Measurements from ENCODE around the gene COLEC11.
"Not testable (repeated sequence)": the region's sequence is repeated elsewhere in the genome, so short reads cannot be mapped to it uniquely, and the experiment has no call there.

Gene COLEC11

DNA sequence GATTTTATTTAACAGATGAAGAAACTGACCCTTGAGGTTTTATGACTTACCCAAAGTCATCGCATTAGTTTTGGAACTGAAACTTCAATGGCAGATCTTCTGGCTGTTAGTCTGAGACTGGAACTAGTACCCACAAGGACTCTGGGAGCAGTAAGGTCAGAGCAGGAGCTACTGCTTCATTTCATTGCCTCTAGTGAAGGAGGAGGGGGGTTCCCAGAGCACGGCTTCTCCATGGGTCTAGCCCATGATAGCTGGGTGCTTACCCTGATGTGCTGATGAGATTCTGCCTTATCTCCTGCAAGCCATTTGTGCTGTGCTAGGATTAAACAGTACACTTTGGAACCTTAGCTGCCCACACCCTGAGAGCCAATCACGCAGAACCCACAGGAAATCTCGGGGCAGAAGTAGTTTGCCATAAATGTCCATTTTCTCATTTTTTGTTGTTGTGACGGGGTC lies 31.4 kb upstream of the COLEC11 start:
- H3K4me3 ChIP-seq (ENCODE audit: low read depth, low read length, poor library complexity, severe bottlenecking) = peak overlapping the region; percentile 1
- H3K9me3 ChIP-seq (ENCODE audit: low read length) = 0 out of 2 replicates have a peak, but pooled peaks cover 2% of the 10 kb centered on the region
- peak overlapping the region; percentile 83 for H3K27ac ChIP-seq (ENCODE audit: low read depth, low read length, poor library complexity, severe bottlenecking)
- TF ChIP-seq, protein P1, sequence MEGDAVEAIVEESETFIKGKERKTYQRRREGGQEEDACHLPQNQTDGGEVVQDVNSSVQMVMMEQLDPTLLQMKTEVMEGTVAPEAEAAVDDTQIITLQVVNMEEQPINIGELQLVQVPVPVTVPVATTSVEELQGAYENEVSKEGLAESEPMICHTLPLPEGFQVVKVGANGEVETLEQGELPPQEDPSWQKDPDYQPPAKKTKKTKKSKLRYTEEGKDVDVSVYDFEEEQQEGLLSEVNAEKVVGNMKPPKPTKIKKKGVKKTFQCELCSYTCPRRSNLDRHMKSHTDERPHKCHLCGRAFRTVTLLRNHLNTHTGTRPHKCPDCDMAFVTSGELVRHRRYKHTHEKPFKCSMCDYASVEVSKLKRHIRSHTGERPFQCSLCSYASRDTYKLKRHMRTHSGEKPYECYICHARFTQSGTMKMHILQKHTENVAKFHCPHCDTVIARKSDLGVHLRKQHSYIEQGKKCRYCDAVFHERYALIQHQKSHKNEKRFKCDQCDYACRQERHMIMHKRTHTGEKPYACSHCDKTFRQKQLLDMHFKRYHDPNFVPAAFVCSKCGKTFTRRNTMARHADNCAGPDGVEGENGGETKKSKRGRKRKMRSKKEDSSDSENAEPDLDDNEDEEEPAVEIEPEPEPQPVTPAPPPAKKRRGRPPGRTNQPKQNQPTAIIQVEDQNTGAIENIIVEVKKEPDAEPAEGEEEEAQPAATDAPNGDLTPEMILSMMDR (IDR thresholded peaks at IDR 0.05; ENCODE audit: low read length) = no peak
- TF ChIP-seq EZH2 (IDR thresholded peaks at IDR 0.05; ENCODE audit: borderline replicate concordance, low read length) = no peak
- no peaks in the 10 kb centered on the region for H3K9me2 ChIP-seq (ENCODE audit: low read depth, low read length)
- peak overlapping the region; percentile 47 for H3K4me2 ChIP-seq (ENCODE audit: low read length)
- H3K9ac ChIP-seq (ENCODE audit: low read length) = peak overlapping the region; percentile 16; the same call in 1 of the 2 replicates
- no peaks in the 10 kb centered on the region for H4K20me1 ChIP-seq (ENCODE audit: insufficient read depth, low read length)
- no peak overlapping the region for H2AFZ ChIP-seq (ENCODE audit: low read length)
- H3F3A ChIP-seq (ENCODE audit: insufficient read depth, low read length) = peaks cover 7% of the 10 kb centered on the region; the same call in 1 of the 2 replicates
- H3K36me3 ChIP-seq (ENCODE audit: insufficient read depth, low read length) = no peaks in the 10 kb centered on the region; the same call in 1 of the 2 replicates
- H3K27me3 ChIP-seq (ENCODE audit: insufficient read depth, low read length) = no peaks in the 10 kb centered on the region
- no peaks in the 10 kb centered on the region for H3K79me2 ChIP-seq (ENCODE audit: insufficient read depth, low read length)
- H3K4me1 ChIP-seq (ENCODE audit: insufficient read depth, low read length, severe bottlenecking) = peaks cover 39% of the 10 kb centered on the region

DNA sequence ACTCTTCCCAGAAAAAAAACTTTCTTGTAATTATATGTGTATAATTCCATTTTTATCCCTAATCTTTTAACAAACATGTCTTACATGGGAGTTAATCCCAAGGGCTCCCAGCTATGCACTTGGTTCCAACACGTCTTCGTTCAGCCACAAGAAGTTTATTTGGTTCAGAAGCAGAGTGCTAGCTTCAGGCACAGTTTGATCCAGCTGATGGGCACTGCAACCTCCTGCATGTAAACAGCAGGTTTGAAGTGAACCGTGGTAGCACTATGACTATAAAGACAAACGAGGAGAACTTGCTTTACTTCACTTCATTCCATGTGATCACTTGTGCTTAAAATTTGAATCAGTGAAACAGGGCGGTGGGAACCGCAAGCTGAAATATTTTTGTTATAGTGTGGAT lies 29.8 kb upstream of the COLEC11 start:
- Histone ChIP-seq H2AFZ (ENCODE audit: low read length) (no peak overlapping the region), H3K4me3 (ENCODE audit: low read depth, low read length, poor library complexity, severe bottlenecking) (no peak overlapping the region), H3K4me1 (ENCODE audit: insufficient read depth, low read length, severe bottlenecking) (peaks cover 31% of the 10 kb centered on the region), H3K79me2 (ENCODE audit: insufficient read depth, low read length) (no peaks in the 10 kb centered on the region), H3F3A (ENCODE audit: insufficient read depth, low read length) (0 out of 2 replicates have a peak, but pooled peaks cover 4% of the 10 kb centered on the region), H3K9ac (ENCODE audit: low read length) (no peak overlapping the region), H3K27ac (ENCODE audit: low read depth, low read length, poor library complexity, severe bottlenecking) (no peak overlapping the region), H3K9me2 (ENCODE audit: low read depth, low read length) (no peaks in the 10 kb centered on the region), H3K9me3 (ENCODE audit: low read length) (0 out of 2 replicates have a peak, but pooled peaks cover 2% of the 10 kb centered on the region), H4K20me1 (ENCODE audit: insufficient read depth, low read length) (no peaks in the 10 kb centered on the region), H3K27me3 (ENCODE audit: insufficient read depth, low read length) (no peaks in the 10 kb centered on the region), H3K36me3 (ENCODE audit: insufficient read depth, low read length) (no peaks in the 10 kb centered on the region; the same call in 1 of the 2 replicates), H3K4me2 (ENCODE audit: low read length) (no peak overlapping the region)
- TF ChIP-seq EZH2 (IDR thresholded peaks at IDR 0.05; ENCODE audit: borderline replicate concordance, low read length) = no peak
- TF ChIP-seq, protein P1 (IDR thresholded peaks at IDR 0.05; ENCODE audit: low read length) = no peak

DNA sequence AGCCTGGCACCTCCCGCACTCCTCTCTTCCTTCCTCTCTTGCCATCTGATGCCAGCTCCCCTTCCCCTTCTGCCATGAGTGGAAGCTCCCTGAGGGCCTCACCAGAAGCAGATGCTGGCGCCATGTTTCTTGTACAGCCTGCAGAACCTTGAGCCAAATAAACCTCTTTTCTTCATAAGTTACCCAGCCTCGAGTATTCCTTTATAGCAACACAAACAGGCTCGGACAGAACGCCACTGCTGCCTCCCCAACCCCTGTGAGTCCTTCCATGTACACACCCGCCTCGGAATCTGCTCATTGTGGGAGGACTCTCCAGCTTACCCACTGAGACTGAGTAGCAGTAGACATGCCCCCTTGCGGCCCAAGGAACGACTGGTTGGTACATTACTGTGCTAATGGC lies 28.1 kb upstream of the COLEC11 start:
- Histone ChIP-seq H2AFZ (ENCODE audit: low read length) (no peak overlapping the region), H3K9ac (ENCODE audit: low read length) (no peak overlapping the region), H4K20me1 (ENCODE audit: insufficient read depth, low read length) (no peaks in the 10 kb centered on the region), H3K27me3 (ENCODE audit: insufficient read depth, low read length) (no peaks in the 10 kb centered on the region), H3K9me2 (ENCODE audit: low read depth, low read length) (no peaks in the 10 kb centered on the region), H3K4me2 (ENCODE audit: low read length) (no peak overlapping the region), H3K36me3 (ENCODE audit: insufficient read depth, low read length) (no peaks in the 10 kb centered on the region; the same call in 1 of the 2 replicates), H3F3A (ENCODE audit: insufficient read depth, low read length) (0 out of 2 replicates have a peak, but pooled peaks cover 4% of the 10 kb centered on the region), H3K9me3 (ENCODE audit: low read length) (0 out of 2 replicates have a peak, but pooled peaks cover 2% of the 10 kb centered on the region), H3K79me2 (ENCODE audit: insufficient read depth, low read length) (no peaks in the 10 kb centered on the region), H3K4me3 (ENCODE audit: low read depth, low read length, poor library complexity, severe bottlenecking) (no peak overlapping the region), H3K27ac (ENCODE audit: low read depth, low read length, poor library complexity, severe bottlenecking) (no peak overlapping the region), H3K4me1 (ENCODE audit: insufficient read depth, low read length, severe bottlenecking) (peaks cover 31% of the 10 kb centered on the region)
- TF ChIP-seq, protein P1 (IDR thresholded peaks at IDR 0.05; ENCODE audit: low read length) = no peak
- TF ChIP-seq EZH2 (IDR thresholded peaks at IDR 0.05; ENCODE audit: borderline replicate concordance, low read length) = no peak

DNA sequence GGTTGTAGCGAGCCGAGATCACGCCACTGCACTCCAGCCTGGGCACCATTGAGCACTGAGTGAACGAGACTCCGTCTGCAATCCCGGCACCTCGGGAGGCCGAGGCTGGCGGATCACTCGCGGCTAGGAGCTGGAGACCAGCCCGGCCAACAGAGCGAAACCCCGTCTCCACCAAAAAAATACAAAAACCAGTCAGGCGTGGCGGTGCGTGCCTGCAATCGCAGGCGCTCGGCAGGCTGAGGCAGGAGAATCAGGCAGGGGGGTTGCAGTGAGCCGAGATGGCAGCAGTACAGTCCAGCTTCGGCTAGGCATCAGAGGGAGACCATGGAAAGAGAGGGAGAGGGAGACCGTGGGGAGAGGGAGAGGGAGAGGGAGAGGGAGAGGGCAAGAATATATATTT lies 25.3 kb upstream of the COLEC11 start:
- H3K27me3 ChIP-seq (ENCODE audit: insufficient read depth, low read length); H3K9me2 ChIP-seq (ENCODE audit: low read depth, low read length); H4K20me1 ChIP-seq (ENCODE audit: insufficient read depth, low read length); H3K27ac ChIP-seq (ENCODE audit: low read depth, low read length, poor library complexity, severe bottlenecking); H3K9ac ChIP-seq (ENCODE audit: low read length); H2AFZ ChIP-seq (ENCODE audit: low read length); H3K79me2 ChIP-seq (ENCODE audit: insufficient read depth, low read length); H3K4me2 ChIP-seq (ENCODE audit: low read length); H3K36me3 ChIP-seq (ENCODE audit: insufficient read depth, low read length); H3K4me3 ChIP-seq (ENCODE audit: low read depth, low read length, poor library complexity, severe bottlenecking); H3F3A ChIP-seq (ENCODE audit: insufficient read depth, low read length); H3K9me3 ChIP-seq (ENCODE audit: low read length): not testable (repeated sequence)
- H3K4me1 ChIP-seq (ENCODE audit: insufficient read depth, low read length, severe bottlenecking) = peaks cover 21% of the 10 kb centered on the region

Data from OCI-LY1 (cell line).